ENCODE measurements around the gene SULT4A1.
"Not testable (repeated sequence)": the region's sequence is repeated elsewhere in the genome, so short reads cannot be mapped to it uniquely, and the experiment has no call there.

SULT4A1 gene

GRCh38 chr22:43862074-43862881 lies at the start of gene SULT4A1:
SULT4A1 (minus strand) TSS chr22:43862513; CDS start chr22:43862382, 131 bp downstream.
- DNase-seq (ENCODE audit: low read depth in 2 of 2) = no peak

GRCh38 chr22:43911351-43911750 lies 49.0 kb upstream of the SULT4A1 start:
- DNase-seq (ENCODE audit: low read depth in 2 of 2) = no peak

GRCh38 chr22:43910178-43910695 lies 47.9 kb upstream of the SULT4A1 start:
- DNase-seq (ENCODE audit: low read depth in 2 of 2) = no peak

GRCh38 chr22:43909708-43910107 lies 47.4 kb upstream of the SULT4A1 start:
- no peak for DNase-seq (ENCODE audit: low read depth in 2 of 2)

- no peak for DNase-seq (ENCODE audit: low read depth in 2 of 2)
Measured at GRCh38 chr22:43905681-43906080, 43.4 kb upstream of the SULT4A1 start.

DNA sequence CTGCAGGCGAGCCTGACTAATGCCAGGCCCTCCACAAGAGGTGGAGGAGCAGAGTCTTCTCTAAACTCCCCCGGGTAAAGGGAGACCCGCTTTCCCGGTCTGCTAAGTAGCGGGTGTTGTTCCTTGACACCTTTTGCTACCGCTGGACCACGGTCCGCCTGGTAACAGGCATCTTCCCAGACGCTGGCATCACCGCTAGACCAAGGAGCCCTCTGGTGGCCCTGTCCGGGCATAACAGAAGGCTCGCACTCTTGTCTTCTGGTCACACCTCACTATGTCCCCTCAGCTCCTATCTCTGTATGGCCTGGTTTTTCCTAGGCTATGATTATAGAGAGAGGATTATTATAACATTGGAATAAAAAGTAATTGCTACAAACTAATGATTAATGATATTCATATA lies 42.1 kb upstream of the SULT4A1 start:
- DNase-seq (ENCODE audit: low read depth in 2 of 2) = not testable (repeated sequence)

DNA sequence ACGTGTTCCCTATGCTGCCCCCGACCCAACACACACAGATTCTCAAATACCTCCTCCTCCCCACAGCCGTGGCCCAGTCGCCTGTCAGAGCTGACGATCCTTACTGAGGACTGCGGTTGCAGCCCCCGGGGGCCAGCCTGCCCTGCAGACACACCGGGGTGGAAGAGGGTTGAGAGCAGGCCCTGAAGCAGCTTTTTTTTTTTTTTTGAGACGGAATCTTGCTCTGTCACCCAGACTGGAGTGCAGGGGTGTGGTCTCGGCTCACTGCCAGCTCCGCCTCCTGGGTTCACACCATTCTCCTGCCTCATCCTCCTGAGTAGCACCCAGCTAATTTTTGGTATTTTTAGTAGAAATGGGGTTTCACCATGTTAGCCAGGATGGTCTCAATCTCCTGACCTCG lies 40.7 kb upstream of the SULT4A1 start:
- not testable (repeated sequence) for DNase-seq (ENCODE audit: low read depth in 2 of 2)

- no peak for DNase-seq (ENCODE audit: low read depth in 2 of 2)
Measured at GRCh38 chr22:43901976-43902643, 39.8 kb upstream of the SULT4A1 start.

GRCh38 chr22:43900206-43900605 lies 37.9 kb upstream of the SULT4A1 start:
- DNase-seq (ENCODE audit: low read depth in 2 of 2) = no peak

- peak in 1 of 2 donors; percentile 13 for DNase-seq (ENCODE audit: low read depth in 2 of 2)
Measured at GRCh38 chr22:43897751-43898261, 35.5 kb upstream of the SULT4A1 start.

DNA sequence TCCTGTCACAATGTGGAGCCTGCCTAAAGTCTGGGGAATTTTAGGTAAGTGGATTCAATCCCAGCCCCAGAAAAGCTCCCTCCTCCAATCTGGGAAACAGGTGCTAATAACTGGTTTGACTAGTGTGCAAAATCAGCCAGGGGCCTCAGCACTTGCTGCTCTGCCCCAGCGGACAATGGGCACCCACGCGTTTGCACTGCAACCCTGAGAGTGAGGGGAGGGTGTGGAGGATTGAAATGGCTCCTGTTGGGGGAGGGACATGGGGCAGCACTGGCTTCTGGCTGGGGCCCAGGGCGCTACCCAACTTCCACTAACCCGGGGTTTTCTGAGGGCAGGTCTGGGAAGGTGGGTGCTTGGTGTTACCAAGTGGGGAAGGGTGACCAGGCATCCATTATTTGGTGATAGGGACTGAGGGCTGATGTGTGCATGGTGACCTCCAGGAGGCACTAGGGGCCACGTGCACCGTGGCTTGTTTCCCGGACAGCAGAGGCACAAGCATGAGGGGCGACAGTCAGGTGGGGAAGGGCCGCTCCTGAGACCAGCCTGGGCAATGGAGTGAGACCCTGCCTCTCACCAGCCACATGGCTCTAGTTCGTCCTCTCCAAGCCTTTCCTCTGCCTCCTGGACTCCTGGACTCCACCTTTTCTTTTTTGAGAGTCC lies 33.8 kb upstream of the SULT4A1 start:
- no peak for DNase-seq (ENCODE audit: low read depth in 2 of 2)

DNA sequence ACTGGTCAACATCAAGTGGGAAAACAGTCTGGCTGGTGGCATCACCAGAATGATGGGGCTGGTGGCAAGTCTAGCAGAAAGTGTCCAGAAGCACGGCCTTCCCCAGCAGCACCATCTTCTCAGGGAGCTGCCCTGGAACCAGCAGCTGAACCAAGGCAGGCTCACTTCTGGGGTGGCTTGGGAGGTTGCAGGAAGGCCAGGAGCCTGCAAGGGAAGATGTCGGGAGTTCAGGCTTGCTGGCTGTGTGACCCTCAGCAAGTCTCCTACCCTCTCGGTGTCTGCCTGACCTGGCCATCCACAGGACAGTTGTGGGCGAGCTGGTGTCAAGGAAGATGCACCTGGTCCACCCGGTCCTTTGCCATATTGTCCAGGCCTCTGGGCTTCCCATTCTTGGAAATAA lies 31.8 kb upstream of the SULT4A1 start:
- DNase-seq (ENCODE audit: low read depth in 2 of 2) = no peak

- no peak for DNase-seq (ENCODE audit: low read depth in 2 of 2)
Measured at GRCh38 chr22:43893266-43893665, 31.0 kb upstream of the SULT4A1 start.

- no peak for DNase-seq (ENCODE audit: low read depth in 2 of 2)
Measured at GRCh38 chr22:43892183-43892894, 30.0 kb upstream of the SULT4A1 start.

DNA sequence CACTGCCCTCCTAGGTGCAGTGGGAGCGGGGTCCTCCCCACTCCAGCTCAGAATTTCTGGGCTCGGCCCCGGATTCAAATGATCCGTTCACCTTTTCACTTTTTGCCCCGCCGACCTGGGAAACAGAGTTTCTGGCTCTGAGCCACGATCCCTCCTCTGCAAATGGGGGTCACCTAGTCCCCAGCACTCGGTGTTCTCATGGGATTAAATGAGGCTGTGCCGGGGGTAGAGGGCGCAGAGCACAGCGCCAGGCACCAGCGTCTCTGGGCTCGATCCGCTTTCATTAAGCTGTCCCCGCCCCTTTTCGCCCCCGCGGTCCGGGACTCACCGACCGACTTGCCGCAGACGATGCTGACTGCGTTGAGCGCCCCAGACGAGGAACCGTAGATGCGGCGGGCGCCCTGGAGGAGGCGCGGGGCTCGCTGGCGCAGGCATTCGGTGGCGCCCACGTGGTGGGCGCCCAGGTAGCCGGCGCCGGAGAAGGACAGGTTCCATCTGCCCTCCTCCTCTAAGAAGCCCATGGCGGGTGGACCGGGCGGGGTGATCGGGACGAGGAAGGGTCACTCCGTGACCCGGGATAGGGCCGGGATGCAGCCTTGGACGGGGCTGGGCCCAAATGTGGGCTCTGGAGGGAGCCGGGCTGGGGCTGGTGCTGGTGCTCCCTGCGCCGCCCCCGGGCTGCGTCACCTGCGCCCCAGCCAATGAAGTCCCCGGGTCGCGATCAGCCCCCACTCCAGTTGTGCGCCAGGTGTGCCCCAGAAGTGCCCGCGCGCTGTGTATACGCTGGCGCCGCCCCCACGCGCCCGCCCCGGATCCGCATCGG lies 29.3 kb upstream of the SULT4A1 start, which contains the start of gene PNPLA5:
Gene PNPLA5 (minus strand): TSS at position 654 of the 823 bp plus-strand sequence. CDS start 133 bp downstream, at position 521.
- peak in 1 of 2 donors; percentile 16 for DNase-seq (ENCODE audit: low read depth in 2 of 2)

GRCh38 chr22:43890901-43891331 lies 28.6 kb upstream of the SULT4A1 start:
- DNase-seq (ENCODE audit: low read depth in 2 of 2) = no peak

- no peak for DNase-seq (ENCODE audit: low read depth in 2 of 2)
Measured at GRCh38 chr22:43889860-43890253, 27.5 kb upstream of the SULT4A1 start.

DNA sequence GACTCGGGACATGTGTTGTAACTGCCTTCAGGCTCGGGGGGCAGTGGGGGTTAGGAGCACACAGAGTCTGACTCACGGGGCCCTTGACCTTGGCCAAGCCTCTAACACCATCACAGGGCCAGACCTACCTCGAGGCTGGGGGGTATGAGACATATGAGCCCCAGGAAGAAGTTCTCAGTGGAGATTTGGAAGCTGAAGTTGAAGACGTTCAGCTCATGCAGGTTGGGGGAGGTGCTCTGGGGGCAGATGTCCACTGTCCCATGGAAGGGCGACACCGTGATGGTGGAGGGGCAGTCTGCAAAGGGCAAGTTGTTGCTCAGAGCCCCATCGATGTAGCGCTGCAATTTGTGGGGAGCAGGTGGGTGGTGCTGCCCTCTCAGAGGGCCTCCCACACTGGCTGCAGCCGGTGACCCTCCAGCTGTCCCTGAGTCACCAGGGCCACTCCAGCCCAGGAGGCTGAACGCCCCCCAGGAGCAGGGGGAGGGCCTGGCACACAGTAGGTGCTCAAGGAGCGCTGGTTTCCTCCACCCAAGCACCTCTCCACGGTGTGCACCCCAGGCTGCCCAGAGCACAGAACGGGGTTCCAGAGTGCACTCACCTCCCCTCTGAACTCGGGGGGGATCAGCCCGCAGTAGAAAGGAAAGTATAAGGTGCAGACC lies 27.0 kb upstream of the SULT4A1 start:
- no peak for DNase-seq (ENCODE audit: low read depth in 2 of 2)

- no peak for DNase-seq (ENCODE audit: low read depth in 2 of 2)
Measured at GRCh38 chr22:43888740-43889139, 26.4 kb upstream of the SULT4A1 start.

DNA sequence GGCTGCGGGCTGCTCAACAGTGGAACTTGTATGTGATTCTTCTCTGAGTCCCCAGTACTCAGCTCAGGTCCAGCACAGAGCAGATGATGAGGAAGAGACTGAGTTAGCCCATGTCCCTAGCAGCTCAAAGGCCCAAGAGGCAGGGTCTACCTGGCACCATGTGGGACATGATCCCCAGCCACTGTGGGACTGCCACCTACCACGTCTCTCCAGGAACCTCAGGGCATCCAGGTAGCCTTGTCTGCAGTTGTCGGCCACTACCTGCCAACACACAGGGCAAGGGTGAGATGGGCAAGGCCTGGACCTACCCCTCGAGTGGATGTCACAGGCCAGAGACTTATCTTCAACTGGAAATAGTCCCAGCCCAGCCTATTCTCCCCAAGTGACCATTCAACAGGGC lies 25.1 kb upstream of the SULT4A1 start:
- DNase-seq (ENCODE audit: low read depth in 2 of 2) = no peak

Data from stimulated activated CD8-positive, alpha-beta memory T cell treated with anti-CD3 and anti-CD28 coated beads, Interleukin-15, amount 100 ng/mL, for 48 hours (primary cell).